ENCODE data around the gene LYRM4.

- TF ChIP-seq CTCF (IDR thresholded peaks at IDR 0.05) (no peak), POLR2A (IDR thresholded peaks at IDR 0.05) (no peak)
Observed at GRCh38 chr6:5102267-5102970, 158.3 kb downstream of the LYRM4 start.

Data from esophagus squamous epithelium (tissue), 4 donors.